ENCODE measurements around the gene SKAP2.

DNA sequence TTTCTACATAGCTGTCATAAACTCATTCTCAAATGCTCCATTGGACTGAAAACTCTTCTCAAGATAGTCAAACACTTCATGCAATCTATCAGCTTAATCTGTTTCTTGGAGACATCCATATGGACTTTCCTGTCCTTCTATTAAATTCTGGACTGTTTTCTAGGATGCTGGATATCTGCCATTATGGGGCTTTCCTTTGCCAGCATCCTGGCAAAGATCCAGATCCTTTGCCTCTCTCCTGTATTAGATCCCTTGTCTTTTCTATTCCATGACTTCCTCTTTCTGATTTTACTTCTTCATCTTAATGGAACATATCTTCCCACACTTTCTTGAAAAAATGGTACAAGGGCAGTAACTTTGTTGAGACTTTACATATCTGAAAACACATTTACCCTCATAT is 35.9 kb upstream of the SKAP2 start:
- TF ChIP-seq, protein P1, sequence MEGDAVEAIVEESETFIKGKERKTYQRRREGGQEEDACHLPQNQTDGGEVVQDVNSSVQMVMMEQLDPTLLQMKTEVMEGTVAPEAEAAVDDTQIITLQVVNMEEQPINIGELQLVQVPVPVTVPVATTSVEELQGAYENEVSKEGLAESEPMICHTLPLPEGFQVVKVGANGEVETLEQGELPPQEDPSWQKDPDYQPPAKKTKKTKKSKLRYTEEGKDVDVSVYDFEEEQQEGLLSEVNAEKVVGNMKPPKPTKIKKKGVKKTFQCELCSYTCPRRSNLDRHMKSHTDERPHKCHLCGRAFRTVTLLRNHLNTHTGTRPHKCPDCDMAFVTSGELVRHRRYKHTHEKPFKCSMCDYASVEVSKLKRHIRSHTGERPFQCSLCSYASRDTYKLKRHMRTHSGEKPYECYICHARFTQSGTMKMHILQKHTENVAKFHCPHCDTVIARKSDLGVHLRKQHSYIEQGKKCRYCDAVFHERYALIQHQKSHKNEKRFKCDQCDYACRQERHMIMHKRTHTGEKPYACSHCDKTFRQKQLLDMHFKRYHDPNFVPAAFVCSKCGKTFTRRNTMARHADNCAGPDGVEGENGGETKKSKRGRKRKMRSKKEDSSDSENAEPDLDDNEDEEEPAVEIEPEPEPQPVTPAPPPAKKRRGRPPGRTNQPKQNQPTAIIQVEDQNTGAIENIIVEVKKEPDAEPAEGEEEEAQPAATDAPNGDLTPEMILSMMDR (IDR thresholded peaks at IDR 0.05) = no peak
- TF ChIP-seq POLR2AphosphoS5 (IDR thresholded peaks at IDR 0.05; ENCODE audit: low read depth, low read length) (no peak), SIN3A (IDR thresholded peaks at IDR 0.05; ENCODE audit: borderline replicate concordance, insufficient read depth, low read depth, low read length) (no peak)
- TF ChIP-seq, protein P2, sequence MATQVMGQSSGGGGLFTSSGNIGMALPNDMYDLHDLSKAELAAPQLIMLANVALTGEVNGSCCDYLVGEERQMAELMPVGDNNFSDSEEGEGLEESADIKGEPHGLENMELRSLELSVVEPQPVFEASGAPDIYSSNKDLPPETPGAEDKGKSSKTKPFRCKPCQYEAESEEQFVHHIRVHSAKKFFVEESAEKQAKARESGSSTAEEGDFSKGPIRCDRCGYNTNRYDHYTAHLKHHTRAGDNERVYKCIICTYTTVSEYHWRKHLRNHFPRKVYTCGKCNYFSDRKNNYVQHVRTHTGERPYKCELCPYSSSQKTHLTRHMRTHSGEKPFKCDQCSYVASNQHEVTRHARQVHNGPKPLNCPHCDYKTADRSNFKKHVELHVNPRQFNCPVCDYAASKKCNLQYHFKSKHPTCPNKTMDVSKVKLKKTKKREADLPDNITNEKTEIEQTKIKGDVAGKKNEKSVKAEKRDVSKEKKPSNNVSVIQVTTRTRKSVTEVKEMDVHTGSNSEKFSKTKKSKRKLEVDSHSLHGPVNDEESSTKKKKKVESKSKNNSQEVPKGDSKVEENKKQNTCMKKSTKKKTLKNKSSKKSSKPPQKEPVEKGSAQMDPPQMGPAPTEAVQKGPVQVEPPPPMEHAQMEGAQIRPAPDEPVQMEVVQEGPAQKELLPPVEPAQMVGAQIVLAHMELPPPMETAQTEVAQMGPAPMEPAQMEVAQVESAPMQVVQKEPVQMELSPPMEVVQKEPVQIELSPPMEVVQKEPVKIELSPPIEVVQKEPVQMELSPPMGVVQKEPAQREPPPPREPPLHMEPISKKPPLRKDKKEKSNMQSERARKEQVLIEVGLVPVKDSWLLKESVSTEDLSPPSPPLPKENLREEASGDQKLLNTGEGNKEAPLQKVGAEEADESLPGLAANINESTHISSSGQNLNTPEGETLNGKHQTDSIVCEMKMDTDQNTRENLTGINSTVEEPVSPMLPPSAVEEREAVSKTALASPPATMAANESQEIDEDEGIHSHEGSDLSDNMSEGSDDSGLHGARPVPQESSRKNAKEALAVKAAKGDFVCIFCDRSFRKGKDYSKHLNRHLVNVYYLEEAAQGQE (IDR thresholded peaks at IDR 0.05; ENCODE audit: insufficient read depth in 1 of 2, low read depth in 2 of 2, low read length in 1 of 2) = no peak

All from Panc1 (cell line).